Measurements from ENCODE around the gene NPC2.

- TF ChIP-seq POLR2A (IDR thresholded peaks at IDR 0.05): no peak
- no peak for TF ChIP-seq CTCF (IDR thresholded peaks at IDR 0.05)
These were observed 9.8 kb downstream of the NPC2 start for GRCh38 chr14:74483321-74483720.
